AG04450 (cell line): Measurements from ENCODE around the gene PIP5KL1. TPM values are rescaled to one million over a fixed set of nuclear protein-coding genes. Genes with fewer than 3 reads are reported as not detected.

Source experiments
- CTCF ChIA-PET: fragments of 300-600, 350-600 bp; formaldehyde crosslinking; extraction: SDS; loops from one replicate; lab custom pipeline; 2022; ENCODE audit warnings: antibody characterized with exemption, inconsistent platforms; lab: Charles Lee
- POLR2A ChIA-PET: fragments of 350-600 bp; formaldehyde crosslinking; extraction: SDS; loops from one replicate; lab custom pipeline; 2021; ENCODE audit warnings: antibody characterized with exemption, inconsistent platforms; lab: Yijun Ruan, JAX
- DNase-seq: peaks from one replicate; pipeline ENCODE4 v3.0.0-alpha.2; 2011; ENCODE audit warnings: low read depth, low spot score
- H3K27ac ChIP-seq: one replicate; pipeline ENCODE4 v1.5.1; 2012; ENCODE audit warnings: low read depth, low read length, control low read depth
- H3K27me3 ChIP-seq: one replicate; pipeline ENCODE4 v1.6.0; 2012; ENCODE audit warnings: low read length; ENCODE audit not compliant: control insufficient read depth, insufficient read depth
- H3K4me3 ChIP-seq: 2 replicates; pipeline ENCODE4 v1.5.1; 2011; ENCODE audit warnings: mild to moderate bottlenecking, low read depth, low read length, control low read depth
- H3K9me3 ChIP-seq: 2 replicates; pipeline ENCODE4 v1.5.1; 2012; ENCODE audit warnings: low read length; ENCODE audit not compliant: control insufficient read depth, insufficient read depth
- polyA plus RNA-seq: library from polyadenylated mRNA; depleted of rRNA; stranded (reverse); fragments of >200 nt; gene quantifications from 2 replicates; pipeline ENCODE4 v1.2.3, GENCODE V29; 2011
- TF ChIP-seq, protein P1 (sequence below): IDR thresholded peaks from 2 replicates; pipeline ENCODE4 v1.5.1; 2011; ENCODE audit warnings: low read depth, low read length, control low read depth, inconsistent platforms

Gene PIP5KL1
- polyA plus RNA-seq, 1 experiment: 1.2 TPM

DNA sequence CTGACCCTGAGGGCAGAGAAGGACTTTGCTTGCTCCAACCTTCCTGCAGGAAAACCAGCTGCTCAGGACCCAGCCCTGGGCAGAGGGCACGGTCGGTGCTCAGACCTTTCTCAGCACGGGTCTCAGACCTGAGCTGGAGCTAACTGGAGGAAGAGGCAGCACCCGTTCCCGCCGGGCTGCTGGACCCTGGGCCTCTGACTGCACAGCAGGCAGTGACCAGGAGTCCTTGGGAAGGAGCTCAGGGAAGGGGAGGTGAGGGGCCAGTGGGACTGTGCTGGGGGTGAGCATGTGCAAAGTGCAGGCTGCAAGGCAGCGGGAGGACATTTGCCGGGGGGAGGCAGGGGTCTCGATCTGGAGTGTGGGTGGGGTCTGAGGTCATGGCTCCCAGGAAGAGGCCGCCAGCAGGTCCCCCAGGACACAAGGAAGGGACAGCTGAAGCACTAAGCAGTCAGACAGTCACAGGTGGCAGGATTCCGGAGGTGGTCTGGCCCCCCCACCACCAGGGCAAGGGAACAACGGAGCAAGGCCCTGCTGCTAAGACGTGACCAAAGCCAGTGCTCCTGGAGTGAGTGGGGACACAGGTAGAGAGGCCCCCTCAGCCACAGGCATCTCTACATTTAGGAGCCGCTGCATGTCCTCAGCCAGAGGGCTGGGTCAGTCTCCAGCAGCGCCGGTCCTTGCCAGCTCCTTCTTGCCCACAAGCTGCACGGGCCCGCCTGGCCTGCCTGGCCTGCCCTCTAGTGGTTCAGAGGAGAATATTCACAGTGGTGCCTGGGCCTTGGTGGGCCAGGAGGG lies 11.8 kb upstream of the PIP5KL1 start:
- Histone ChIP-seq H3K9me3 (no peaks in the 10 kb centered on the region; the same call in 1 of the 2 replicates), H3K4me3 (no peak overlapping the region), H3K27me3 (no peaks in the 10 kb centered on the region), H3K27ac (no peak overlapping the region)
- TF ChIP-seq, protein P1, sequence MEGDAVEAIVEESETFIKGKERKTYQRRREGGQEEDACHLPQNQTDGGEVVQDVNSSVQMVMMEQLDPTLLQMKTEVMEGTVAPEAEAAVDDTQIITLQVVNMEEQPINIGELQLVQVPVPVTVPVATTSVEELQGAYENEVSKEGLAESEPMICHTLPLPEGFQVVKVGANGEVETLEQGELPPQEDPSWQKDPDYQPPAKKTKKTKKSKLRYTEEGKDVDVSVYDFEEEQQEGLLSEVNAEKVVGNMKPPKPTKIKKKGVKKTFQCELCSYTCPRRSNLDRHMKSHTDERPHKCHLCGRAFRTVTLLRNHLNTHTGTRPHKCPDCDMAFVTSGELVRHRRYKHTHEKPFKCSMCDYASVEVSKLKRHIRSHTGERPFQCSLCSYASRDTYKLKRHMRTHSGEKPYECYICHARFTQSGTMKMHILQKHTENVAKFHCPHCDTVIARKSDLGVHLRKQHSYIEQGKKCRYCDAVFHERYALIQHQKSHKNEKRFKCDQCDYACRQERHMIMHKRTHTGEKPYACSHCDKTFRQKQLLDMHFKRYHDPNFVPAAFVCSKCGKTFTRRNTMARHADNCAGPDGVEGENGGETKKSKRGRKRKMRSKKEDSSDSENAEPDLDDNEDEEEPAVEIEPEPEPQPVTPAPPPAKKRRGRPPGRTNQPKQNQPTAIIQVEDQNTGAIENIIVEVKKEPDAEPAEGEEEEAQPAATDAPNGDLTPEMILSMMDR: peak; percentile 81
- no peak for DNase-seq
- ChIA-PET CTCF (interaction anchor here (0.5 to 4.6 kb wide), 38 partner anchors 9 to 248 kb away, joined by 3 to 85 read pairs (median 6); partner anchors contain the start of genes CFAP157, EEIG1, NAIF1 and PIP5KL1), POLR2A (interaction anchor here (0.5 to 1.5 kb wide), 2 partner anchors 108 to 156 kb away, joined by 4 read pairs; no protein-coding TSS in a partner anchor)

DNA sequence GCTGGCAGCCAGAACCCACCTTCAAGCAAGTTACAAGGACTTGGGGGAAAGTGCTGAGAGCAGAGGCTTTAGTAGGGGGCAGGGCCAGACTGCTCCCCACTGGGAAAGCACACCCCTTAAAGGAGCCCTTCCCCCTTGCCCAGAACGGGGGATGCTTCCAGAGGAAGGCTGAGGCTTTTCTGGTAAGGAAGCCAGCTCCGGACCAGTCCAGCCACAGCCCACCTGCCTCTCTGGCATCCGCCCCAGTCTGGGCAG lies 11.3 kb upstream of the PIP5KL1 start:
- no peak overlapping the region for H3K4me3 ChIP-seq
- TF ChIP-seq, protein P1: no peak
- ChIA-PET POLR2A (no interaction called here), CTCF (interaction anchor here (0.8 to 4.6 kb wide), 16 partner anchors 9 to 183 kb away, joined by 4 to 85 read pairs (median 14); partner anchors contain the start of genes NAIF1 and SLC25A25)
- H3K9me3 ChIP-seq: no peaks in the 10 kb centered on the region; the same call in 1 of the 2 replicates
- no peaks in the 10 kb centered on the region for H3K27me3 ChIP-seq
- no peak for DNase-seq
- H3K27ac ChIP-seq: no peak overlapping the region

- Histone ChIP-seq H3K4me3 (no peak overlapping the region), H3K27me3 (no peaks in the 10 kb centered on the region), H3K9me3 (no peaks in the 10 kb centered on the region; the same call in 1 of the 2 replicates), H3K27ac (no peak overlapping the region)
- ChIA-PET POLR2A (no interaction called here), CTCF (interaction anchor here (1.0 to 4.6 kb wide), 13 partner anchors 10 to 184 kb away, joined by 4 to 85 read pairs (median 10); partner anchors contain the start of genes NAIF1 and SLC25A25)
- no peak for DNase-seq
- TF ChIP-seq, protein P1: no peak
These were observed 10.7 kb upstream of the PIP5KL1 start for GRCh38 chr9:127941062-127941960.

DNA sequence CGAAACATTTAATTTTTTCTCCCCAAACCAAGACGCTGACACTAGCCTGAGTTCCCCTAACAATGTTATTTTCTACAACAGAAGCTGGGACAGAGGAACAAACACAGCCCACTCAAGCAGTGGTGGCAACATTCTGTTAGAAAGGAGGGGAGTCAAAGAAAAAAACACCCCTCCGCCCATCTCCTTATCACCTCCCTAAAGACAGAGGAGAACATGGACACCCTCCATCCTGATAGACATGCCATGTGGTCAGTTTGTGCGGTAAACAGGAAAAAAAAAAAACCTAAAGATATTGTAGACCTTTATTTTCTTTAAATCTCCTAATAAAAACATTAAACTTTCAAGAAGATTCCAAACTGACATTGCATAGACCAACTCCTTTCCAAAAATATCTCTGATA lies 10.0 kb upstream of the PIP5KL1 start:
- TF ChIP-seq, protein P1: no peak
- ChIA-PET POLR2A (no interaction called here), CTCF (interaction anchor here (1.5 to 4.6 kb wide), 2 partner anchors 95 to 177 kb away, joined by 6 to 44 read pairs; no protein-coding TSS in a partner anchor)
- H3K9me3 ChIP-seq: no peaks in the 10 kb centered on the region; the same call in 1 of the 2 replicates
- no peak overlapping the region for H3K27ac ChIP-seq
- H3K27me3 ChIP-seq: no peaks in the 10 kb centered on the region
- no peak overlapping the region for H3K4me3 ChIP-seq
- no peak for DNase-seq
